DND-41 (cell line): Measurements from ENCODE around the gene RPS6KB2.

Experiments used
- EZH2 ChIP-seq: IDR thresholded peaks from 3 replicates; pipeline ENCODE4 v1.6.1; 2012; ENCODE audit warnings: borderline replicate concordance, low read depth, mild to moderate bottlenecking, moderate library complexity, low read length, inconsistent platforms; ENCODE audit not compliant: severe bottlenecking
- TF ChIP-seq, protein P1 (sequence below): IDR thresholded peaks from 2 replicates; pipeline ENCODE4 v1.5.1; 2012; ENCODE audit warnings: borderline replicate concordance, low read length, moderate library complexity, mild to moderate bottlenecking; ENCODE audit not compliant: poor library complexity, severe bottlenecking; ENCODE audit errors: extremely low read depth

DNA sequence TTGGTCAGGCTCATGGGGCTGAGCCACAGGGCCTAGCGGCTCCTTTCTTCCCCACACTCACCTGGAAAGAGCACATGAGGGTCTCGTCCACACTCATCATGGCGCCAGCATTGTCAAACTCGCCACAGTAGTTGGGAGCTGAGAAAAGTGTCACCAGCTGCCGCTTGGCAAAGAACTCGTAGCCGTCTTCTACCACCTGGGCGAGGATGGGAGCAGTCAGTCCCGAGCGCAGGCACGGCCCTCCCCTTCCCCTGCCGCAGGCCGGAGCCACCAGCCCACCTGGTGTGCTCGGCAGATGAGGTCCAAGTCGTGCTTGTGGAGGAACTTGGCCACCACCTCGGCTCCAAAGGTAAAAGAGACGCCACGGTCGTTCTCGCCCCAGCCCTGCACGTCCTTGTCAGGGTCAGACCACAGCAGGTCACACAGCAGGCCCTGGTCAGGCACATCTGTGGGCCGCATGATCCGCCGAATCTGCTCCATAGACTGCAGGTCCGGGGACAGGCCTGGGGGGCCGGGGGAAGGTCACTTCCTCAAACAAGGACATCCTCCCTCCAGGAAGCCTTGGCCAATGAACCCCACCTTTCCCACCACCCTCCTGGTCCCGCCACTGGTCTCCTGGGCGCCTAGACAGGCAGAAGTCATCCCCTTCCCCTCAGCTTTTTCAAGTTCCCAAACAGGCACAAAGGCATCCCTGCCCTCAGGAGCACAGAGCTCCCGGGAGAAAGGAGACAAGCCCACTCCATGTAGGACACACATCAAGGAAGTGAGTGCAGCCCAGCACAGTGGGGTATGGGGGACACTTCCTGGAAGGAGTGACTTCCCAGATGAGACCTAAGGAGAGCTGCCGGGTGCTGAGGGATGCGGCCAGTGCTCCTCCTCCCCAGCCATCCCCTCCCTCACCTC, 29.4 kb upstream of the RPS6KB2 start:
- TF ChIP-seq, protein P1, sequence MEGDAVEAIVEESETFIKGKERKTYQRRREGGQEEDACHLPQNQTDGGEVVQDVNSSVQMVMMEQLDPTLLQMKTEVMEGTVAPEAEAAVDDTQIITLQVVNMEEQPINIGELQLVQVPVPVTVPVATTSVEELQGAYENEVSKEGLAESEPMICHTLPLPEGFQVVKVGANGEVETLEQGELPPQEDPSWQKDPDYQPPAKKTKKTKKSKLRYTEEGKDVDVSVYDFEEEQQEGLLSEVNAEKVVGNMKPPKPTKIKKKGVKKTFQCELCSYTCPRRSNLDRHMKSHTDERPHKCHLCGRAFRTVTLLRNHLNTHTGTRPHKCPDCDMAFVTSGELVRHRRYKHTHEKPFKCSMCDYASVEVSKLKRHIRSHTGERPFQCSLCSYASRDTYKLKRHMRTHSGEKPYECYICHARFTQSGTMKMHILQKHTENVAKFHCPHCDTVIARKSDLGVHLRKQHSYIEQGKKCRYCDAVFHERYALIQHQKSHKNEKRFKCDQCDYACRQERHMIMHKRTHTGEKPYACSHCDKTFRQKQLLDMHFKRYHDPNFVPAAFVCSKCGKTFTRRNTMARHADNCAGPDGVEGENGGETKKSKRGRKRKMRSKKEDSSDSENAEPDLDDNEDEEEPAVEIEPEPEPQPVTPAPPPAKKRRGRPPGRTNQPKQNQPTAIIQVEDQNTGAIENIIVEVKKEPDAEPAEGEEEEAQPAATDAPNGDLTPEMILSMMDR: no peak
- no peak for TF ChIP-seq EZH2
